ENCODE results near the gene LRP2.

Gene LRP2

DNA sequence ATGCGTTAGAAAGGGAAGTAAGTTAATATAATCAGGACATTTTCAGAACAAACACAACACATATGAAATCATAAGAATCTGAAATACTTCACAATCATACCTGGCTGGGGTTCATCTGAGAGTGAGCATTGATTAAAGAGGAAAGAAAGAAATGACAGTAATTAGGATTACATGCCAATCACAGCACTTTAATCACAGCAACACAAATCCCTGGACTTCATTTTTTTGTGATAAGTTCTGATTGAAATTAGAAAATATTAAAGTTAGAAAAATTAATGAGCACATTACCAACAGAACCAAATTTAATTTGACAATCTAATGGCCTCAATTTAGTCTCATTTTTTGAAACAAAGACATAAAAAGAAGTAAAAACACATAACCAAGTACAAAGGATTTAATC lies 121.9 kb downstream of the LRP2 start:
- no peak for ATAC-seq
- no peak for DNase-seq

DNA sequence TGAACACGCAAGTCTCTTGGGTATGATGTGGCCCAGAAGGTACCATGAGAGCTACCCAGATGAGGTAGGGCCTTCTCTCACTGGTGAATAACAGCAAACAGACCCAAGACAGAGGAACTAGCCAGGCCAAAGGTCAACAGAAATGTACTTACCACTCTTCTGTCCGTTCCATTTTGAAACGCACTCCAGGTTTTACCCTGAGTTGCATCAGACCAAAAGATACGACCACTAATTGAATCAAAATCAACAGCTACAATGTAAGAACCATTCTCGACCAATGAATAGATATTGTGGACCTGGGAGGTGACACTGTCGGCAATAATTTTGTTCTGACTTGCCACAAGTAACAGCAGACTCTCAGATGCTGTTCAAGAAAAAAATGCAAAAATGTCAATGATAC lies 124.4 kb downstream of the LRP2 start:
- ATAC-seq, result no peak
- no peak for DNase-seq

DNA sequence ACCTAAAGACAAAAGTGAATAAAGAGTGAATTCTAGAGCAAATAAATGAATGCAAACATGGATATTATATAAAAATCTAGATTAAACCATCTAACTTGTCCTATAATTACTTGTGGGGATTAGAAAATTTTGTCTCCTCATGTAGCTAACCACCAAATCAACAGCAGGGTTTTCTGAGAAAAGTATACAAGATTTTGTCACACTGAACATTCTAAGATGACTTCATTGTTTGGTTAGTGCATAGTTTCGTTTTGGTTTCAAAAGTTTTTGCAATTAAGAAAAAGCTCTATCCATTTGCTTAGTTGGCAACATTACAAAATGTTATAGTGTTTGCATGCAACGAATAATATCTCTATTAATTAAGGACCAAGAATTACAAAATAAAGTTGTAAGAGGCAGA lies 125.0 kb downstream of the LRP2 start:
- DNase-seq (no peak), ATAC-seq (no peak)

DNA sequence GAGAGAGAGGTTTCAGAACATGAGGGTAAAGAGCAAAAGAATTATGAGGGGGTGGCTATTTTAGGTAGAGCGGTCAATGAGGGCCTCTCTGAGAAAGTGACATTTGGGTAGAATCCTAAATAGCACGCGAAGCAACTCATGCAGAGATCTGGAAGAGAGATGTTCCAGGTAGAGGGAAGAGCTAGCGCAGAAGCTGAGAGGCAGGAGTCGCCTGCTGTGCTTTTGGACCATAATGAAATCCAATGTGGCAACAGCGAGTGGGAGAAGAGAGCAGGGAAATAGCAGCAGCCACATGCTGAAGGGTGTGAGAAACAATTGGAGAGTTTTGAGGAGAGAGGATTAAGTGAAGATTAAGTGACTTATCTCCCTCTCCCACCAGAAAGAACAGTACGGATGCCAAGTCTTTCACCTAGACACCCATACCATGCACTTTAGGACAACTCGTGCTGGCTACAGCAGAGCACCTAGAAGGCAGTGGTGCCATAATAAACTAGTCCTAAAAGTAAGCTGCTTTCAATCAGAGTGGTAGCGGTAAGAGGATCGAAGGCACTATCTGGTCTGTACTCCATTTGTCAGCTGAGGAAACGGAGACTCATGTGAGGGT lies 129.7 kb downstream of the LRP2 start:
- ATAC-seq (no peak), DNase-seq (no peak)

DNA sequence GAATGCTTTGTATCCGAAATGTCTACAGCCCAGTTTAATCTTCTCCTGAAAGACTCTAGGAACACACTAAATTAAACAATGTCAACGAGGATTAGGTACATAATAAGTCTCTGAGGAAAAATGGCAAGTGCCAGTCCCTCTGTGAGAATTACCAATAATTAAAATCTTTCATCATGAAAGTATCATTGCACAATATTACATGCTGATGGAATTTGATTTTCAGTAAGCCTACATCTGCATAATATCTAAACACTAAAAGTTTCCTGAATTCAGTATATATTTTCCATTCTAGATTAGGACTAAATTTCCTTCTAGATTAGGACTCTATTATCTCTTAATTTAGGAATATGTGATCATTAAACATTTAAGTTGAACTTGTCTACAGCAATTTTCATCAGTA lies 132.1 kb downstream of the LRP2 start:
- ATAC-seq, result no peak

DNA sequence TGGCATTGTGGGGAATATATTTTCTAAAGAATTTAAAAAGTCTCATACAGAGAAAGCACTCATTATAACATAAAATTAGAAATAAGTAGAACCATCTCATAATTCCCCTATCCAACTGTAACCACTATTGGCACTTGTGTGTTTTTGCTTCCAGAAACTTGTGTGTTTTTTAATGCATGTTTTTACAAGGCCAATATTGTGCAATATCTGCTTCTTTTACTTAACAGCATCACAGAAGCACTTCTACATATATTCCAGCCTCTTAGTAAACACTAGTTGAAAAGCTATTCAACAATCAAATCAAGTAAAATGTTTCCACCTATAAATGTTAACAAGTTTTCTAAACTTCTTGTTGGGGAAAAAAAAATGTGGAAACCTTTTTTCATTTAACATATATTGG lies 132.7 kb downstream of the LRP2 start:
- no peak for DNase-seq
- no peak for ATAC-seq

More for the DNA sequence above, 132.1 kb downstream of the LRP2 start:
- DNase-seq, result no peak

DNA sequence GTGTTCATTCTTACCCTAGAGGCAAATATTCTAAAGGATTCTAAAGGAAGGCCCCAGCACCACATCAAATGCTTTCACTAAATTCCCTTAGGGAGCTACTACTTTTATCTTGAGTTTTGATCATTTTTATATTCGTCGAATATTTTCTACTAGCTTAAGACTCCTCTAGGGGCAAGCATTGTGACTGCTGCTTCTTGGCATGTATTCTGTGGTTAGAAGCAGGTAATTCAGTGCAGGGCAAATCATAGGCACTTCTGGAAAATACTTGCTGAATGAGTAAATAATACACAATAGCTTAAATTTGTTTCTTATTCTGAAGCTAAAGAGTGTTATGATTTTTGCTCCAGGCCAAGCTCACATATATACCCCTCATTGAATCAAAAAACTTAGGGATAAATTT lies 136.4 kb downstream of the LRP2 start:
- DNase-seq, result no peak

DNA sequence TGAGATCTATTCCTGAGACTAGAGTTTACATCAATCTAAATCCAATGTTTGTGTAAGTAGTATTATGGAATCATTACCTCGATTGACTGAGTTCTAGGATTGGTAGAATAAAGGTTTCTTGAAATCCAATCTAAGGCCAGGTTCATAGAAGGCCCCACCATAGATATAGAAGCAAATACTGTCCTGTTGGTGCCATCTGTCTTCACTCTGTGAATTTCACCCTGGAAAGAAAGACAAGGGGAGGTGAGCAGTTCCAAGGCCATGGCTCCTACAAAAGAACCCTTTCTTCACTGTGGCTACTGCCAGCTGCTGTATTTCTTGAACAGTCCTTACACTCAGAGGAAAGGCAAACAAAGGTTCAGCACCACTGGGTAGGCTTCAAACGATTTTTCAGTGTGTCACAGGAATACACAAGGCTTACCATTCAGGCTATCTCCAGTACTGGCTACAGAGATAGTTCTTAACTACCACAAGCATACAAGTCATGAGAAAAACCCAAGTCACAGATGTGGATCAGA lies 137.0 kb downstream of the LRP2 start:
- ATAC-seq, result no peak
- no peak for DNase-seq

More for the DNA sequence above, 136.4 kb downstream of the LRP2 start:
- no peak for ATAC-seq

DNA sequence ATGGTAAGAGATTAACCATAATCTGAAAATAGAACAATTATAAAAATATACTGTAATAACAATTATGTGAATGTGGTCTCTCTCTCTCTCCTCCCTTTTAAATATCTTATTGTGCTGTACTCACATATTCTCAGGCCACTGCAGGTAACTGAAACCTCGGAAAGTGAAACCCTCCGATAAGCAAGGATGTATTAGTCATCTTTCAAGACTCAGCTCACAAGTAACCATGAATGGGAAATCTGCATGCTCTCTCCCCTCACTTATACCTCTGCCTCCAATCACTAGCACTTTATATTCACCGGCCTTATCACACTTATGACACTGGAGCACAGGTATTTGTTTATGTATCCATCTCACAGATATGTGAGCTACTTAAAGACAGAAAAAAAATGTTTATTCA lies 139.7 kb downstream of the LRP2 start:
- peak; percentile 85 for ATAC-seq
- DNase-seq, result no peak

DNA sequence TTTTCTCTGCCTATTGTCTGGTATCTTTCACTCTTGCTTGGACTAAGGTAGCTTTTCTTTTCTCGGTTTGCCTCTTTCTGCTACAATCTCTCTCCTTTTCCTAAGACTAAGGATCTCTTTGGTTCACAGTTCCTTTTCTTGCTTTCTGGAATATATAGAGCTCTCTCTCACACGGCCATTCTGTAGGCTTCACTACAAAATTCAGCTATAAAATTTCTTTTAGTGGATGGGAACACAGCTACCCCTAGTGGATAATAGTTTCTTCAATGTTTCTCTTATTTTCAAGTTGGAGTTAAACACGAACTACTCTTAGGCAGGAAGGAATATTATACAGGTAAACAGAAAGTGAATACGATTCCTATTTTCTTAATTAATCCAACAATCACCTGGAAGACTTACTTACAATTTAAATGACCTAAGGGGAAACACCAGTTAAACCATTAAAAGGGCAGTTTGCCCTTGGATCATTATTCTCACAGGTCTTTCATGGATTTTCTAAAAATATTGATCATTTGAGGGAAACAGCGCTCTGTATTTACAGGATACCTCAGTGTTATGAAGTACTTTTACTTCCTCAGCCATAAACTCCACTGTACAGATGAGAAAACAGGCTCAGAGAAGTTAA lies 140.5 kb downstream of the LRP2 start:
- DNase-seq, result no peak
- no peak for ATAC-seq

DNA sequence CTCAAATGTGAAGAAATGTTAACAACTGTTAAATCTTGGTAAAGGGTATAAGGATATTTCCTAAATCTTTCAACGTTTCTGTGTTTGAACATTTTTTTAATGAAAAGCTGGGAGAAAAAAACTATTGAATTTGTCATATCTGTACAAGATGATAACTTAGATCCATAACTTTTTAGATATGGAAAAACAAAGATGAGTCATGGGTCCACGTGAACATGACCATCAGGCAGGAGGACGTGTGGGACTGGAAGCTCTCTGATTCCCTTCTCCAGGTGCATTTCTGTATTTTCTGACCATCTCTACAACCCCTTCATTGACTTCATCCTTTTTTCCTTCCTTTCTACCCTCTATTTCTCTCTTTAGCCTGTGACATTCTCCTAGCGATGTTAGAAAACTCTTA lies 151.4 kb downstream of the LRP2 start:
- ATAC-seq, result no peak
- no peak for DNase-seq

DNA sequence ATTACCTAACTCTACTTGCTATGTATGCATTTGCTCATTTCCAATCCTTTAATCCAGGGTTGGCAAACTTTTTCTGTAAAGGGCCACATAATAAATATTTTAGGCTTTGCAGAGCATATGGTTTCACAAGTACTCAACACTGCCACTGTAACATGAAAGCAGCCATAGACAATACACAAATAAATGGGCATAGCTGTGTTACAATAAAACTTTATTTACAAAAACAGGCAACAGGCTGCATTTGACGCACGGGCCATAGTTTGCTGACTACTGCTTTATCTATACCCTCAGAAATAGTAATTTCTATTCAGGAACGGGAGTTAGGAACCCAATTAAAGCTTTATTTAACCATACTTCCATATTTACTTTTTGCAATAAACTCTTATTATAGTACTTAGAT lies 154.3 kb downstream of the LRP2 start:
- ATAC-seq, result no peak
- no peak for DNase-seq

DNA sequence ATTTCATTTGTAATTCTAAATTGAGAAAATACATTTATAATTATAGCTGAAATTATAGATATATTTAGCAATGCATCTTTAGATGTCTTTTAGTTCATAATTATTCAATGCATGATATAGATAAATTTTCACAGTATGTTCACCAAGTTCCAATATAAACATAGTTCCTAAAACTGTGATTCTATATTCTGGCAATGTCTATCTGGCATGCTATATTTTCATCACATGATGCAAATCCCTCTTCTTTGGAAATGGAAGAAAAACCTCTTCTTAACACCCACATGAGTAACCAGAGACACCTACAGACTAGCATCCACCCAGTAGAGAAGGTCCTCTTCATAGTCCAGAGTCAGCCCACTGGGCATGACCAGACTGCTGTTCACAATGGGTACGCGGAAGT lies 157.2 kb downstream of the LRP2 start:
- ATAC-seq (no peak), DNase-seq (no peak)

DNA sequence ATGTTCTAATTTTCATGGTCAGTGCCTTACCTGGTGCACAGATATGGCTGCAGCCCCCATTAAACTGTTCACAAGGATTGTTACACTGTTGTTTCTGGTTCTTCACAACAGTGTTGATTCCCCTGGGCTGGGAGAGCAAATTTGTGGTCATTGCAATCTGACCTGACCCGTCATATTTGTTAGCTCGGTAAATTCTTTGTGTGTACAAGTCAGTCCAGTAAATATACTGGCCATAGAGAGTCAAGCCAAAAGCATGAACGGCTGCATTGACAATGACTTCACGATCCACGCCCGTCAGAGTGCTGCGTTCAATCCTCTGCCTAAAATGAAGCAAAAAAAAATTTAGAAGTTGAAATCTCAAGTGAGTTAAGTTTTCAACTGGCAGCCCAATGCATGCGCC lies 158.4 kb downstream of the LRP2 start:
- ATAC-seq, result no peak

DNA sequence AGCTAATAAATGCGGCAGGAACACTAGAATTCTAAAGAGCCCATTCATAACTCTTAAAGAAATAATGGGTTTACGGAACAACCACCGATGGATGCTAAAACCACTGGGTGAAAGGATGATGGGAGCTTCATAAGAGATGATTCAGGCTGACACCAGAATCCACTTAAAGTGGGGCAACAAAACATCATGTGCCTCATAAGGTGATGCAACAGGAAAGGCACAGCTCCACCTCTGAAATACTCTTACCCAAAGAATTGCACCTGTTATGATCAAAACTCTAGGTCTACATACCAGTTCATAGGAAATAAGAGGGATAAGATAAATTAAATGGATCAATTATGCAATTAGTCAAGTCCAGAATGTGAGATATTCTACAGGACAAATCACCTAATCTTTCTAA lies 161.6 kb downstream of the LRP2 start:
- DNase-seq (no peak), ATAC-seq (no peak)

More for the DNA sequence above, 158.4 kb downstream of the LRP2 start:
- DNase-seq, result no peak

DNA sequence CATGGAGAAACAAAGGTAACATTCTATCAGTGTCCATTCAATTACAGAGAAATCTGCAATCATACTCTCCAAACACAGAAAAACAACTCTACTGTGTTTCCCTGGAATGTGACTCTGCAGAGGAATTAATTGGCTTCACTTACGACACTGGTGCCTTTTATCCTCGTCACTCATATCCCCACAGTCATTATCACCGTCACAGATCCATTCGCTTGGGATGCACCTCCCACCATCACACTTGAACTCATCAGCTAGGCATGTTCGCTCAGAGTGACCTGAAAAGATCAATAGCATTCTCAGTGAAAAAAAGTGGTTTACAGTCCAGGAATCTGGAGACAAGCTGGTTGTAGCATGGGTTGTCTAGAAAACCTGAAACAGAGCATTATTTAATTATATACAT lies 168.7 kb downstream of the LRP2 start:
- ATAC-seq (no peak), DNase-seq (no peak)

DNA sequence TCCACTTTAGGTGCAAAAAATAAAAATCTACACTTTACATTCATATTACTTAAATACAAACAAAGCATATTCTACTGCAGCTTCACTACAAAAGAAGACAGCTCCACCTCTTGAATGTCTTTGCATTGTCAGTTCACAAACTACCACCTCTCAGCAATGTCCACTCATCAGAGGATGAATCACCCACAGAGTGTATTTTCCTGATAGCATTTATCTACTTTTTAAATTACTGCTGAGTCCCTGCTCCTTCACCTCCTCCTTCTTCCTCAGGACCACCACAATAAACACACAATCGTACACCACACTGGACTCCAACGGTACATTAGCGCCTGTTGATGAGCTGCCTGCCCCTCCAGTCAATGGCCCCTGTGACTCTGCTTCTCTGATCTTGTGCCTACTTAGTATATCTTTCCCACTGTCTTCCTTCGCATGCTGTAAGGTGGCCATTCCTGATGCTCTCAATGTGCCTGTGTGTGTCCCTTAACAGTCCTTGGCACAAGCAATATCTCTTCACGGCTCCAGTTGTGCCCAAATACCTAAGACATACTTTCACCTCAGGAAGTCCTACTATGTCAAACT lies 172.0 kb downstream of the LRP2 start:
- DNase-seq (no peak), ATAC-seq (no peak)

DNA sequence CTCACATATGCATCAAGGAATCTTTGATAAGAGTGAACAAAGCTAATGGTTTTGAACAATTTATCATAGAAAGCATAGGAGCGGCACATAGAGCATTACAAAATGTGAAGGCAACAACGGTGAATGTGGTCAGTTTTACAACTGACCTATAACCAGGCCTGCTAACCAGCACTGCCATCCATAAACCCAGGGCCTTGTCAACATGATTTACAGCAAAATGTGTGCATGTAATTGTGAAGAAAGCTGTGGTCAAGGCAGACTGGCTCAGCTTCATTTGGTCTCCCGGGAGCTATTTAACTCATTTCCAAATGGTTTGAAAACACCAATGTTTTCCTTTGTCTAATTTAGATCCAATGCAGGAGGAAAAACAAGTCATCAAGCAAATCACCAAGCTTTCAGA lies 173.2 kb downstream of the LRP2 start:
- ATAC-seq (no peak), DNase-seq (no peak)

DNA sequence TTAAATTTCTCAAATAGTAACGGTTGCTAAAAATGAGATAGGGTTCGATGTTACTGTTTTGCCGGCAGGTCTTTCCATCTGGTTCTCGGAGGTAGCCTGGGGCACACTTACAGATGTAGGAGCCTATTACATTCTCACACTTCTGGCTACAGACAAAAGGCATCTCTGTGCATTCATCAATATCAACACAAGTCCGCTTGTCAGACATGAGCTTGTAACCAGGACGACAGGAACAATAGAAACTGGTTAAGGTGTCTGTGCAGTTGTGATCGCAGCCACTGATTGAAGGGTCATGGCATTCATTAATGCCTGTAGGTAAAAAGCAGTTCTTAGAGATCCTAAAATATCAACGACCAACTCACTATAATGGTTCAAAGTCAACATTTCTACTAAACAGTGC lies 176.6 kb downstream of the LRP2 start:
- DNase-seq, result no peak
- no peak for ATAC-seq

DNA sequence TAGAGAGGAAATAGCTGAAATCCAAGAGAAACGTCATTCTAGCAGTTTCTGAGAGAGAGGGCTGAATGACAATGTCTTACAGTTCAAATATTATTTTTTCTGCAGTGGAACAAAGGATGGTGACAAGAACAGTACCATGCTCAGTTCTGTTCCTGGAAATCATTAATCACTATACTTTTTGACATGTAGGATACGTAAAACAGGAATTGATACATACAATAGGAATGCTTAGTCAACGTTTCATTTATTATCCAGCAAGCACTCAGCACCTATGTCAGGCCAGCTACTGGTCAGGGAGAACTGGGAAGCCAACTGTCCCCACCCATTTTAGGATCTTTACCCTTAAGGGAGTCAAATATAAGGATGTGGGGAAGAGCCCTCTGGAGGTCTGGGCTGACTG lies 178.3 kb downstream of the LRP2 start:
- no peak for ATAC-seq
- DNase-seq, result no peak

DNA sequence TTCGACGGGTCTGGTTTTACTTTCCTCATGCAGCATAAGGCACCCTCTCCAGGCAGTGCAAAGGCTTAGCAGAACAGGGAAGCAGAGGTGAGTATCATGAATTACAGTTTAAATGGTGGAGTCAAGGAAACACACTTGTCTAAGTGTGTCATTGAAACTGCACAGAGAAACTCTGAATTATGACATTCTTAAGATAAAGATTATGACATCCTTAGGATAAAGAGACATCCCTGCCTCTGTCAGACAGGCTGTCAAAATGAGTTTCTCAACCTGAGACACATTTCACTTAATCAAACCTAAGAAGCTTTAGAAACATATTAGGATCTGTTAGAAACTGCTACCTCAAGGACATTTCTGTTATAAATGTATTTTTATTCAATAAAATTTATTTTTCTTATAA lies 179.8 kb downstream of the LRP2 start:
- DNase-seq, result no peak
- no peak for ATAC-seq

DNA sequence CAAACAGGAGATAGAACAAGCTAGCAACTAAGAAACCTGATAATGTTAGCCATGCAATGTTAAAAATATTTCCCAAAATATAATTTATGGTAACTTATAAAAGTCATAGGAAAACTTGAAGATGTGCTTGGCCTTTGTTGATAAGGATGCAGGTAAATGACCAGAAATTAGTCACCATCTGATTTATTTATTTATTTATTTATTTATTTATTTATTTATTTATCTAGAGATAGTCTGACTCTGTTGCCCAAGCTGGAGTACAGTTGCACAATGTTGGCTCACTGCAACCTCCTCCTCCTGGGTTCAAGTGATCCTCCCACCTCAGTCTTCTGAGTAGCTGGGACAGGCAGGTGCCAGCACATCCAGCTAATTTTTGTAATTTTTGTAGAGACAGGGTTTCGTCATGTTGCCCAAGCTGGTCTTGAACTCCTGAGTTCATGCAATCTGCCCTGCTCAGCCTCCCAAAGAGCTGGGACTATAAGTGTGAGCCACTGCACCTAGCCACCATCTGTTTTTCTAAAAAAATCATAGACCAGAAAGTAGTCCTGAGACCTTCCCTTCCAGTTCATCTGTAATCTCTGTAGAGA lies 183.4 kb downstream of the LRP2 start:
- ATAC-seq (no peak), DNase-seq (no peak)

DNA sequence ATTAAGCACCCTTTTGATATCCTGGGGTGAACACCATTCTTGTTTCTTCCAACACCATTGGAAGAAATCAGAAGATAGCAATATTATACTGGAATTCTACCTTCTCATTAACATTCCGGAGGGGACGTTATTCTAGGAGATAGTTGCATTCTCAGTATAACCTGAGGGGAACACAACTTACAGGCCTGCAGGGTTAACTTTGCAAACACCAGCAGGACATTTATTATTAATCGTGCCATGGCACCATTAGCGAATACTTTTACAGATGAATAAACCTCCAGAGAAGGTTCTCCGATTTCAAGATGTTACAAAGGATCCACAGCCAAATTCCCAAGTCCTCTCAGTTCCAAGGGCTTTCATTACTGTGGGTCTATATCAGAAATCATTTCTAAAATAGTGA lies 184.0 kb downstream of the LRP2 start:
- DNase-seq (no peak), ATAC-seq (no peak)

DNA sequence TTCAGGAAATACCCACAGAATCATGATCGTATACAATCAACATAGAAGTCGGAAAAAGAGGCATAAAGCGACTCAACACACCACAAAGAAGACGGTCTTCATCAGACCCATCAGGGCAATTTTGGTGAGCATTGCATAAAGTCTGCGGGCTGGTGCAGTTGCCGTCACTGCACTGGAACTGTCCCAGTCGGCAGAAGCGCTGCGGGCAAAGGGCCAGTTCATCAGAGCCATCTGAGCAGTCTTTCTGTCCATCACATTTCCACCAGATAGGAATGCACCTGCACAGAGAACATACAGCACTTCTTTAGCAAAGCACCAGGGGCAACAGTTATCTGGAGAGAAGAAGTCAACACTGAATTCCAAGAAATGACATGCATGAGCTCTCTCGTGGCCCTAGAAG lies 187.2 kb downstream of the LRP2 start:
- DNase-seq (no peak), ATAC-seq (no peak)
